ENCODE measurements around the gene CASP2. TPM values are rescaled to one million over a fixed set of nuclear protein-coding genes. Genes with fewer than 3 reads are reported as not detected.

The CASP2 gene
- total and polyA plus RNA-seq, 4 donors: 3.4 to 11.3 (median 4.1) TPM

- Histone ChIP-seq H3K4me1 (ENCODE audit: control insufficient read depth in 4 of 4, insufficient read depth in 4 of 4, low read length in 3 of 4) (peaks cover 6 to 30% (median 18%) of the 10 kb centered on the region in 4 donors), H3K4me3 (ENCODE audit: low read depth in 1 of 3, low read length in 3 of 3) (no peak overlapping the region), H3K27me3 (ENCODE audit: control insufficient read depth in 4 of 4, insufficient read depth in 4 of 4, low read length in 3 of 4) (no peaks in the 10 kb centered on the region), H3K36me3 (ENCODE audit: control insufficient read depth in 4 of 4, insufficient read depth in 3 of 4, low read depth in 1 of 4, low read length in 3 of 4) (no peaks in the 10 kb centered on the region), H3K9me3 (ENCODE audit: control insufficient read depth in 4 of 4, low read length in 3 of 4) (no peaks in the 10 kb centered on the region), H3K27ac (ENCODE audit: low read depth in 1 of 2, low read length in 2 of 2) (no peak overlapping the region), H3K9ac (ENCODE audit: low read depth in 1 of 2, low read length in 2 of 2) (no peak overlapping the region)
- WGBS: 84% methylated on average over 4 of the region's 4 CpGs
- no peak for DNase-seq (ENCODE audit: low spot score)
- TF ChIP-seq NR2F2 (IDR thresholded peaks at IDR 0.05): no peak
- no peak for TF ChIP-seq TAF1 (conservative IDR thresholded peaks at IDR 0.05)
- TF ChIP-seq HNF4G (IDR thresholded peaks at IDR 0.05): no peak
Measured at GRCh38 chr7:143283381-143283780, 4.8 kb upstream of the CASP2 start.

DNA sequence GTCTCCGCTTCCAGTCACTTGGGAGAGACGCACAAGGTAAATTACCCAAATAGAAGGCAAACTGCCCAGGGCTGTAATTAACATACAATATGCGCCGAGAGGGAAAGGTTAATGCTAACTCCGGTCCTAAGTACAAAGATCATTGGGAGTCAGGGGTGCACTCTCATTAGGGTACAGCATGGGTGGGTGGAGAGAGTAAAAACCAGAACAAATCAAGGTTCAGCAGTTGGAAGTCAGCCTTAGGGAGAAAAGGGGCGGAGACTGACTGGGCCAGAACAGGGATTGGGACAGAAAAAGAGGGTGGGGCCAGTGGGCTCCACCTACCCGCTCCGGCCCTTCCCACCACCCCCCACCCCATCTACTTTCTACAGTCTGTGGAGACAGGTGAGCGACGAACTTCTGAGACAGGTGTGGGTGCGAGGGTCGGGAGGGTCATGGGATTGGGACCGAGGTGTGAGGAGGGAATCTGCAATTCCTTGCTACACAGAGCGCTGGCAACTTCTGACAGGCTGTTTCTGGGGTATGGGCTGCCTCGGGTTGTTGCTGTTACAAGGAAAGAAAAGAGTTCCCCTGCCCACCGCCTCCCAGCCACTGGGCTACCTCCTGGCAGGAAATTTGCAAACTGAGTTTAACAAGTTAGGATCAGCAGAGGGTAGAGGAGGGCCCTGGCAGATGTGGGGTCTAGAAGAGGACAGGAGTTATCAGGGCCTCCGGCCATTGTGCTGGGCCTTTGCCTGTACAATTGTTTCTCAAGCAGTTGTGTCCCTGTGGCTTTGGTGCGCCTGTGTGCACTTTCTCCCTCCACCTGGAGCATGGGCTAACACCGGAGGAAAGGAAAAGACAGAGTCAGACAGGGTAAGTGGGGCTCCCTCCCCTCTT is 3.3 kb upstream of the CASP2 start, which contains the start of gene TMEM139:
TMEM139 (plus strand) TSS at position 368 of the 879 bp plus-strand sequence. CDS start 1,000 bp downstream, outside the sequence.
- Histone ChIP-seq H3K9ac (ENCODE audit: low read depth in 1 of 2, low read length in 2 of 2) (no peak within 1 kb of the TSS), H3K9me3 (ENCODE audit: control insufficient read depth in 4 of 4, low read length in 3 of 4) (no peaks in the 10 kb centered on the region), H3K27ac (ENCODE audit: low read depth in 1 of 2, low read length in 2 of 2) (peak within 1 kb of the TSS; percentile 37 to 59), H3K4me1 (ENCODE audit: control insufficient read depth in 4 of 4, insufficient read depth in 4 of 4, low read length in 3 of 4) (peaks cover 6 to 42% (median 26%) of the 10 kb centered on the region in 4 donors), H3K4me3 (ENCODE audit: low read depth in 1 of 3, low read length in 3 of 3) (peak within 1 kb of the TSS; percentile 4 to 67 (median 26)), H3K27me3 (ENCODE audit: control insufficient read depth in 4 of 4, insufficient read depth in 4 of 4, low read length in 3 of 4) (no peaks in the 10 kb centered on the region), H3K36me3 (ENCODE audit: control insufficient read depth in 4 of 4, insufficient read depth in 3 of 4, low read depth in 1 of 4, low read length in 3 of 4) (no peaks in the 10 kb centered on the region)
- TF ChIP-seq YY1 (IDR thresholded peaks at IDR 0.05) (peak; percentile 48), RXRA (IDR thresholded peaks at IDR 0.05) (peak; percentile 90 to 95), FOXA2 (IDR thresholded peaks at IDR 0.05) (peak; percentile 54), GABPA (IDR thresholded peaks at IDR 0.05 in 1 of 2, conservative IDR thresholded peaks at IDR 0.05 in 1 of 2) (no peak), ATF3 (IDR thresholded peaks at IDR 0.05) (no peak), MAX (IDR thresholded peaks at IDR 0.05) (peak; percentile 72), TAF1 (conservative IDR thresholded peaks at IDR 0.05) (no peak), JUND (IDR thresholded peaks at IDR 0.05) (no peak), SP1 (IDR thresholded peaks at IDR 0.05) (peak; percentile 99), HNF4G (IDR thresholded peaks at IDR 0.05) (peak; percentile 99), EGR1 (IDR thresholded peaks at IDR 0.05; ENCODE audit: low read depth in 2 of 2) (peak; percentile 28 to 48), NR2F2 (IDR thresholded peaks at IDR 0.05) (peak; percentile 90), RAD21 (IDR thresholded peaks at IDR 0.05) (peak; percentile 31 to 61), FOXA1 (IDR thresholded peaks at IDR 0.05) (no peak), CTCF (IDR thresholded peaks at IDR 0.05; ENCODE audit: low read depth, low read length, missing input control) (no peak), HNF4A (conservative IDR thresholded peaks at IDR 0.05) (peak; percentile 99), REST (IDR thresholded peaks at IDR 0.05) (peak; percentile 45)
- TF ChIP-seq, protein P1, sequence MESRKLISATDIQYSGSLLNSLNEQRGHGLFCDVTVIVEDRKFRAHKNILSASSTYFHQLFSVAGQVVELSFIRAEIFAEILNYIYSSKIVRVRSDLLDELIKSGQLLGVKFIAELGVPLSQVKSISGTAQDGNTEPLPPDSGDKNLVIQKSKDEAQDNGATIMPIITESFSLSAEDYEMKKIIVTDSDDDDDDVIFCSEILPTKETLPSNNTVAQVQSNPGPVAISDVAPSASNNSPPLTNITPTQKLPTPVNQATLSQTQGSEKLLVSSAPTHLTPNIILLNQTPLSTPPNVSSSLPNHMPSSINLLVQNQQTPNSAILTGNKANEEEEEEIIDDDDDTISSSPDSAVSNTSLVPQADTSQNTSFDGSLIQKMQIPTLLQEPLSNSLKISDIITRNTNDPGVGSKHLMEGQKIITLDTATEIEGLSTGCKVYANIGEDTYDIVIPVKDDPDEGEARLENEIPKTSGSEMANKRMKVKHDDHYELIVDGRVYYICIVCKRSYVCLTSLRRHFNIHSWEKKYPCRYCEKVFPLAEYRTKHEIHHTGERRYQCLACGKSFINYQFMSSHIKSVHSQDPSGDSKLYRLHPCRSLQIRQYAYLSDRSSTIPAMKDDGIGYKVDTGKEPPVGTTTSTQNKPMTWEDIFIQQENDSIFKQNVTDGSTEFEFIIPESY (IDR thresholded peaks at IDR 0.05): peak; percentile 44
- 37% methylated on average over 19 of the region's 19 CpGs for WGBS
- no peak for DNase-seq (ENCODE audit: low spot score)

Measured in liver (tissue), 9 donors.